Kidney (tissue), 14 donors: ENCODE measurements around the gene CSNK1G1. TPM values are rescaled to one million over a fixed set of nuclear protein-coding genes. Genes with fewer than 3 reads are reported as not detected.

Source experiments
- DNase-seq, 5 donors: peaks; one replicate each; pipeline ENCODE4 v3.0.0-alpha.2; 2013 to 2020
- FAIRE-seq: peaks from 2 replicates; lab custom pipeline; 2012; peaks lifted over from hg19 to GRCh38; lab: Jason Lieb, UNC
- H3K27ac ChIP-seq, 2 donors: one replicate each; pipeline ENCODE4 v1.7.0; 2013; ENCODE audit warnings: low read depth in 2 of 2, low read length in 2 of 2, inconsistent platforms in 1 of 2
- H3K27me3 ChIP-seq: one replicate; pipeline ENCODE4 v1.7.1; 2013; ENCODE audit warnings: low read length, inconsistent platforms; ENCODE audit not compliant: control insufficient read depth, insufficient read depth
- H3K36me3 ChIP-seq, 3 donors: one replicate each; pipeline versions ENCODE4 v1.7.0 to v1.7.1; 2013; ENCODE audit warnings: low read length in 3 of 3, control low read depth in 1 of 3, inconsistent platforms in 1 of 3; ENCODE audit not compliant: insufficient read depth in 3 of 3, control insufficient read depth in 2 of 3
- H3K4me1 ChIP-seq, 3 donors: one replicate each; pipeline versions ENCODE4 v1.7.0 to v1.7.1; 2013; ENCODE audit warnings: low read length in 3 of 3, inconsistent platforms in 1 of 3, low read depth in 1 of 3; ENCODE audit not compliant: control insufficient read depth in 2 of 3, insufficient read depth in 2 of 3
- H3K4me3 ChIP-seq, 3 donors: one replicate each; pipeline versions ENCODE4 v1.7.0 to v1.8.1; 2013; ENCODE audit warnings: low read length in 3 of 3, control low read depth in 1 of 3, inconsistent platforms in 1 of 3
- H3K9ac ChIP-seq, 3 donors: one replicate each; pipeline versions ENCODE4 v1.7.0 to v1.7.1; 2013; ENCODE audit warnings: low read length in 3 of 3, control low read depth in 1 of 3, inconsistent platforms in 1 of 3
- H3K9me3 ChIP-seq, 3 donors: one replicate each; pipeline versions ENCODE4 v1.7.0 to v1.7.1; 2013; ENCODE audit warnings: low read length in 3 of 3, control low read depth in 1 of 3, inconsistent platforms in 1 of 3; ENCODE audit not compliant: control insufficient read depth in 2 of 3, insufficient read depth in 1 of 3
- CTCF ChIP-seq: IDR thresholded peaks from 3 replicates; pipeline ENCODE4 v1.5.1; 2012; ENCODE audit warnings: mild to moderate bottlenecking, moderate library complexity, borderline replicate concordance; ENCODE audit not compliant: insufficient read depth; ENCODE audit errors: extremely low read depth
- intact Hi-C: fragments of 100-400 bp; cut with DNase I; formaldehyde crosslinking; loops from one replicate; pipeline ENCODE4 v1.11.1; 2022
- polyA plus RNA-seq: library from polyadenylated mRNA; stranded (reverse); fragments of 350-450 nt; fragmentation: Illumina TruSeq; extraction: RNeasy Lipid Tissue Mini Kit (QIAGEN cat#74804); gene quantifications from one replicate; pipeline ENCODE4 v1.2.3, GENCODE V29; 2014; ENCODE audit warnings: low read depth, low replicate concordance; ENCODE audit not compliant: insufficient read depth
- total RNA-seq: library from RNA; stranded (reverse); fragmentation: NEBNext Ultra II Directional; extraction: Animal tissue kit (Norgen Biotek cat#: 25700); gene quantifications from one replicate; pipeline ENCODE4 v1.2.1, GENCODE V29; 2021
- donor health status: control.
- donor health status: control.
- donor health status: control.
- donor health status: control.
- donor health status: control.
- donor health status: DM: yes; HTN: yes; CAD: no.
- donor health status: Normal renal cell carcinoma (clear cell type).

Gene CSNK1G1
- total and polyA plus RNA-seq, 2 donors from 2014 or later, result 5.0 to 25.8 TPM

- H3K4me1 ChIP-seq, result peaks cover 4 to 22% (median 5%) of the 10 kb centered on the region in 3 donors
- H3K4me3 ChIP-seq, result no peak overlapping the region
- no peak for TF ChIP-seq CTCF
- DNase-seq (no peak), FAIRE-seq (no peak)
- peak overlapping the region; percentile 55 to 76 for H3K27ac ChIP-seq
- H3K27me3 ChIP-seq, result no peaks in the 10 kb centered on the region
- H3K9ac ChIP-seq, result peak overlapping the region in 1 of 3 donors; percentile 7
- H3K36me3 ChIP-seq, result no peaks in the 10 kb centered on the region
- H3K9me3 ChIP-seq, result no peaks in the 10 kb centered on the region
- intact Hi-C loops, result no loop called here
Observed at GRCh38 chr15:64249406-64249805, 106.6 kb downstream of the CSNK1G1 start.

GRCh38 chr15:64247906-64248541 lies 107.9 kb downstream of the CSNK1G1 start:
- DNase-seq (peak in 3 of 5 donors; percentile 49 to 85 (median 82)), FAIRE-seq (peak; percentile 80)
- Histone ChIP-seq H3K9me3 (no peaks in the 10 kb centered on the region), H3K36me3 (no peaks in the 10 kb centered on the region), H3K4me1 (peaks cover 4 to 22% (median 5%) of the 10 kb centered on the region in 3 donors), H3K27ac (peak overlapping the region; percentile 87 to 93), H3K9ac (peak overlapping the region in 1 of 3 donors; percentile 37), H3K4me3 (peak overlapping the region in 1 of 3 donors; percentile 1), H3K27me3 (no peaks in the 10 kb centered on the region)
- TF ChIP-seq CTCF, result no peak
- intact Hi-C loops, result no loop called here

- TF ChIP-seq CTCF, result no peak
- DNase-seq (peak in 1 of 5 donors; percentile 24), FAIRE-seq (peak; percentile 11)
- Histone ChIP-seq H3K9me3 (no peaks in the 10 kb centered on the region), H3K27me3 (no peaks in the 10 kb centered on the region), H3K4me3 (peak overlapping the region in 1 of 3 donors; percentile 1), H3K36me3 (no peaks in the 10 kb centered on the region), H3K9ac (no peak overlapping the region), H3K4me1 (peaks cover 4 to 22% (median 5%) of the 10 kb centered on the region in 3 donors), H3K27ac (peak overlapping the region; percentile 87 to 93)
- intact Hi-C loops, result no loop called here
Observed at GRCh38 chr15:64247535-64247905, 108.5 kb downstream of the CSNK1G1 start.
